Mesodermal cell (in vitro differentiated cells): ENCODE data around the gene PPP1R14D.
"Not testable (repeated sequence)": the region's sequence is repeated elsewhere in the genome, so short reads cannot be mapped to it uniquely, and the experiment has no call there.

Experiments
- H3K27ac ChIP-seq: 2 replicates; pipeline ENCODE4 v1.7.0; 2013; ENCODE audit warnings: mild to moderate bottlenecking, low read depth, low read length, moderate library complexity; ENCODE audit not compliant: severe bottlenecking
- H3K36me3 ChIP-seq: 2 replicates; pipeline ENCODE4 v1.7.1; 2013; ENCODE audit warnings: mild to moderate bottlenecking, low read length, moderate library complexity; ENCODE audit not compliant: control insufficient read depth, insufficient read depth
- H3K4me1 ChIP-seq: one replicate; pipeline ENCODE4 v1.7.1; 2013; ENCODE audit warnings: mild to moderate bottlenecking, low read length; ENCODE audit not compliant: insufficient read depth, control insufficient read depth, poor library complexity, severe bottlenecking
- H3K4me3 ChIP-seq: 2 replicates; pipeline ENCODE4 v1.7.0; 2013; ENCODE audit warnings: low read length, control low read depth, mild to moderate bottlenecking; ENCODE audit not compliant: insufficient read depth, poor library complexity, severe bottlenecking; ENCODE audit errors: extremely low read depth
- H3K9me3 ChIP-seq: 2 replicates; pipeline ENCODE4 v1.7.1; 2013; ENCODE audit warnings: mild to moderate bottlenecking, low read length, moderate library complexity; ENCODE audit not compliant: control insufficient read depth
- WGBS, 2 experiments: methylation state at CpG; one replicate each; pipeline ENCODE4 v1.1.5; 2013; ENCODE audit warnings: missing lambda C conversion rate in 2 of 2; ENCODE audit not compliant: insufficient coverage in 2 of 2; 5-methylcytosine and 5-hydroxymethylcytosine counted together

Gene PPP1R14D

DNA sequence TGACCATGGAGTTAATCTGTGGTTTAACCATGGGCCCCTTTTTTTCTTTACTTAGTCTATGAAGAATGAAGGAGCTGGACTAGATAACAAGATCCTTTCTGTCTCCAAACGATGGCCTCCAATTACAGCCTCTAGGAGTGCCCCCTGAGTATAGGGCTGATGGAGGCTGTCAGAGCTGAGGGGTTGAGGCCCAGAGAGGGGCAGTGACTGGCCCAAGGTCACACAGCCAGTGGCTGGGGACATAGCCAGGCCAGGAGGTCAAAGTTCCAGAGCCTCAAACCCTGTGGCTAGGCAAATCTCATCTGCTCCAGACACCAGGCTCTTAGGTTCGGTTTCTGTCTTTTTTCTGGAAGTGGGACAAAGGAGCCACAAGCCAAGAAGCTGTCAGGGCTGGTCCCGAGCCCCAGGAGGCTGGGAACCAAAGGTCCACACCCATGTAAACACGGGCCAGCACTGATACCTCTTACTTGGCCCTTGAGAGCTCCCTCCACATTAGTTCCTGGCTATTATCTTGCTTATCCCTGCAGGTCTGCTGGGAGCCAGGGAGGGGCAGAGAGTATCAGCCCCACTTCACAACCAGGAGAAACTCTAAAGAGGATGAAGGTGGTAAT is 35.3 kb upstream of the PPP1R14D start:
- no peaks in the 10 kb centered on the region for H3K36me3 ChIP-seq
- WGBS, 2 experiments, result 93 to 100% methylated on average over 2 to 4 of the region's 4 CpGs
- no peak overlapping the region for H3K27ac ChIP-seq
- H3K9me3 ChIP-seq, result no peaks in the 10 kb centered on the region
- peaks cover 2% of the 10 kb centered on the region for H3K4me1 ChIP-seq
- H3K4me3 ChIP-seq, result no peak overlapping the region

DNA sequence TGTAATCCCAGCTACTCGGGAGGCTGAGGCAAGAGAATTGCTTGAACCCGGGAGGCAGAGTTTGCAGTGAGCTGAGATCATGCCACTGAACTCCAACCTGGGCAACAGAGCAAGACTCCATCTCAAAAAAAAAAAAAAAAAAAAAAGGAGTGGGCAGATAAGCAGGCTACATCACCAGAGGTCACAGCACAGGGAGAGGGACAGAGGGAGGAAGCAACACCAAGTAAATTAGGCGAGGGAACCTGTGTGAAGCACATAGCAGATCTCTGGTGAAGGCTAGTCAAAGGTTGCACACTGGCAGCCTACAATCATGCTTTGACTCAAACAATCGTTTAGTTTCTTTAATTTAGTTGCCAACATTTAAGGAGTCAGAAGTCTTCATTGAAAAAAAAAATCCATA is 32.6 kb upstream of the PPP1R14D start:
- not testable (repeated sequence) for H3K27ac ChIP-seq, H3K4me3 ChIP-seq, H3K9me3 ChIP-seq, H3K36me3 ChIP-seq, H3K4me1 ChIP-seq
- 84 to 93% methylated on average over 4 of the region's 4 CpGs for WGBS, 2 experiments

DNA sequence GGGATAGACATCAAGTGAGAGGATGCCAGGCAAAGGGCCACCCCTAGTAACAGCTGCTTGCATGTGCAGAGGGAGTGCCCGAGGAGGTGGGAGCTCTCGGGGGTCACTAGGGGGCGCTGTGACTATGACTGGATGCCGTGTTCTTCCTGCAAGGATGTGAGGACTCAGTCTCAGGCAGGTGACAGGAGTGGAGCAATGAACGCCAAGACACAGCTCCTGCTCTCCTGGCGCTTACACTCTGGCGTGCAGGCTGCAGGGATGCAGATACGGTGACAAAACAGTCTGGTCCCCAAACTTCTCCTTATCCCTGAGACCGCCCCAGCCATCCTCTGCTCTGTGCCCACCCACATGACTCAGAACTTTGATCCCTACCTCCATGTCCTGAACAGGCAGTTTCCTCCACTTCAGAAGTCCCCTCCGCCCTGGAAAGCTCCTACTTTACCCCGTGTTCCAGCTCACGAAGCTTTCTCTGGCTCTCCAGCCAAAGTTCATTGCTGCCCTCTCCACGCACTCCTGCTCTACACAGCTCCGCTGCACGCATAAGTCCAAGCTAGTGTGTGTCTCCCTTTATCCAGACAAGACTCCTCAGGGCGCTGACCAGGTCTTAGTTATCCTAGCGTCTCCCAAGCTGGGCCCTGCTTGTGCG is 30.8 kb upstream of the PPP1R14D start:
- 45 to 48% methylated on average over 18 of the region's 18 CpGs for WGBS, 2 experiments
- Histone ChIP-seq H3K4me1 (no peaks in the 10 kb centered on the region), H3K36me3 (no peaks in the 10 kb centered on the region), H3K4me3 (no peak overlapping the region), H3K9me3 (no peaks in the 10 kb centered on the region), H3K27ac (no peak overlapping the region)

DNA sequence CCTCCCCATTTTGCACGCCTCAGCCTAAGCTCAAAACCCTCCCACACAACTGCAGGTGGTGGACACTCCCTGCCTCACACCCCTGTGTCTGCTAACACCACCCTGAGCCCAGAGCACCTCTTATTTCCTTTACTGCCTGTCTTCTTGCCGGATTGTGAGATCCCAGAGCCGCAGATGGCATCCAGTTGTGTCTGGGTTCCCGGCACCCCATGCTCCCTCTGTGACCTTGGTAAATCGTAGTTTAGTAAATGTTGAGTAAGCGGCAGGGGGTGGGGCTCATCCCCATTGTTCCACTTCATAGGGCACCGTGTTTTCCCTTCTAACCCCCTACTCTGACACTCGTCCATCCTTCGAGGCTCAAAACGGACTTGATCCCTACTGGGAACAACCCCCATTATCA is 30.2 kb upstream of the PPP1R14D start:
- WGBS, 2 experiments, result 78 to 90% methylated on average over 6 of the region's 10 CpGs
- Histone ChIP-seq H3K9me3 (no peaks in the 10 kb centered on the region), H3K36me3 (no peaks in the 10 kb centered on the region), H3K4me3 (no peak overlapping the region), H3K27ac (no peak overlapping the region), H3K4me1 (no peaks in the 10 kb centered on the region)

DNA sequence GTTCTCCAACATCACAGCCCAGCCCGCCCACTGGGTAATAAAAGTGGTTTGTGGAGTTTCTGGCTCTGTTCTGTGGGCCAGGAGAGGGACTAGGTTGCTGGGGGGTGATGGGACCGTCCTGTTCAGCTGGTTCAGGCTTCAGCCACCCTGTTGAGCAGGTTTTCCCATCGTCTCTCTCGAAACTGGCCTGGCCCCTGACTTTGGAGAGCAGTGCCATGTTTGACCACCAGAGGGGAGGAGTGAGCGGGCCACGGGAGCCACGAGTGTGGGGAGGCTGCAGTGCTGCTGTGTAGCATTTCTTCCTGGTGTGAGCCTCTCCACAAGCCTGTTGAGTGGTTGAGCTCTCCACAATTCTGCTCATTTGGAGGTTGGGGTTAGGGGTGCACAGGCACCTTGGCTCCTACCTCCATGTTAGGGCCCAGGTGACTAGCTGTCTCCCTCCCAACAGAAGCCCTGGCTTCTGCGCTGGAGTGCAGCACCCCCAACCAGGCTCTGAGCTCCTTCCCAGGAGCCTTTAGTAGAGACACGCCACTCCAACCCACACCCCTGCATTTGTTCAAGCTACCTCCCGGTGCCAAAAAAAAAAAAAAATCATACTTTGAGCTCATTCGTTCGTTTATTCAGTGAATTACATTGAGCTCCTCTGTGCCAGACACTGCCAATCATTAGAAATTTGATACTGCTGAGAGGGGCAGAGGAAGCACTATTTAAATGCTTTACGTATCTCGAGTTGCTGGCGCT is 29.3 kb upstream of the PPP1R14D start:
- Histone ChIP-seq H3K9me3 (no peaks in the 10 kb centered on the region), H3K4me1 (no peaks in the 10 kb centered on the region), H3K27ac (no peak overlapping the region), H3K4me3 (no peak overlapping the region), H3K36me3 (no peaks in the 10 kb centered on the region)
- WGBS, 2 experiments, result 48 to 50% methylated on average over 12 to 14 of the region's 15 CpGs

DNA sequence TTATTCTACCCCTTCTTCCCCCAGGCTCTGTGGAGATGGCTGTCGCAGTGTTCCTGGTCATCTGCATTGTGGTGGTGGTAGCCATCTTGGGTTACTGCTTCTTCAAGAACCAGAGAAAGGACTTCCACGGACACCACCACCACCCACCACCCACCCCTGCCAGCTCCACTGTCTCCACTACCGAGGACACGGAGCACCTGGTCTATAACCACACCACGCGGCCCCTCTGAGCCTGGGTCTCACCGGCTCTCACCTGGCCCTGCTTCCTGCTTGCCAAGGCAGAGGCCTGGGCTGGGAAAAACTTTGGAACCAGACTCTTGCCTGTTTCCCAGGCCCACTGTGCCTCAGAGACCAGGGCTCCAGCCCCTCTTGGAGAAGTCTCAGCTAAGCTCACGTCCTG is 28.2 kb upstream of the PPP1R14D start:
- 90 to 92% methylated on average over 4 to 5 of the region's 8 CpGs for WGBS, 2 experiments
- H3K27ac ChIP-seq, result no peak overlapping the region
- no peaks in the 10 kb centered on the region for H3K9me3 ChIP-seq
- H3K4me3 ChIP-seq, result no peak overlapping the region
- H3K4me1 ChIP-seq, result no peaks in the 10 kb centered on the region
- H3K36me3 ChIP-seq, result no peaks in the 10 kb centered on the region

DNA sequence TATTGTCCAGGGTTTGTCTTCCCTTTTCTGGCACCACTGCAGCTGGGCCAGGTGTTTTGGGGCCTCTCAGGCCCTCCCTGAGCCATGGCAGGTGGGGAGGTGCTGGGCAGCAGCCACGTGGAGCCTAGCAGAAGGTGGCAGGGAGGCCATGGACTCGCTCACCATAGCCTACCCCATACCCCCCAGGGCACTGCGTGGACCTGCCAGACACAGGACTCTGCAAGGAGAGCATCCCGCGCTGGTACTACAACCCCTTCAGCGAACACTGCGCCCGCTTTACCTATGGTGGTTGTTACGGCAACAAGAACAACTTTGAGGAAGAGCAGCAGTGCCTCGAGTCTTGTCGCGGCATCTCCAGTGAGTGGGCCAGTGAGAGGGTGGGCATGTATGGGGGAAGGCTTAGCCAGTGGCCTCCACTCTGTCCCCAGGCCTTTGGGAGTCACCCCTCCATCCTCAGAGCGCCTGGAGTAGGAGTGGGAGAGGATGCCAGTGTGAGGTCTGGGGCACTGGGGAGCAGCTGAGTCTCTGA is 27.3 kb upstream of the PPP1R14D start:
- no peaks in the 10 kb centered on the region for H3K36me3 ChIP-seq
- 85 to 92% methylated on average over 7 to 9 of the region's 13 CpGs for WGBS, 2 experiments

DNA sequence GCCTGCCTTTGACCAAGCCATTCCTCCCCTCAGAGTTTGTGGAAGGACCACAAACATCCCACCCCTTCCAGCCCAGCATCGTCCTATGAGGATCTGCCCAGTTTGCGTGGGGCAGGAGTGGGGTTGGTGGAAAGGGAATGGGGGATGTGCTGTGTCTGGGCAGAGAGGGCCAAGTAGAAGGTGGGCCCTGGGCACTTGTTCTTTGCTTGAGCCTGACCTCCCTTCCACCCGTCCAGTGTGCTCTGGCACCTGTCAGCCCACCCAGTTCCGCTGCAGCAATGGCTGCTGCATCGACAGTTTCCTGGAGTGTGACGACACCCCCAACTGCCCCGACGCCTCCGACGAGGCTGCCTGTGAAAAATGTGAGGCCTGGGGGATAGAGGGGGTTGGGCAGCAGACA is 25.7 kb upstream of the PPP1R14D start:
- no peaks in the 10 kb centered on the region for H3K4me1 ChIP-seq

More for the DNA sequence above, 27.3 kb upstream of the PPP1R14D start:
- Histone ChIP-seq H3K9me3 (no peaks in the 10 kb centered on the region), H3K4me1 (no peaks in the 10 kb centered on the region), H3K27ac (no peak overlapping the region), H3K4me3 (no peak overlapping the region)

DNA sequence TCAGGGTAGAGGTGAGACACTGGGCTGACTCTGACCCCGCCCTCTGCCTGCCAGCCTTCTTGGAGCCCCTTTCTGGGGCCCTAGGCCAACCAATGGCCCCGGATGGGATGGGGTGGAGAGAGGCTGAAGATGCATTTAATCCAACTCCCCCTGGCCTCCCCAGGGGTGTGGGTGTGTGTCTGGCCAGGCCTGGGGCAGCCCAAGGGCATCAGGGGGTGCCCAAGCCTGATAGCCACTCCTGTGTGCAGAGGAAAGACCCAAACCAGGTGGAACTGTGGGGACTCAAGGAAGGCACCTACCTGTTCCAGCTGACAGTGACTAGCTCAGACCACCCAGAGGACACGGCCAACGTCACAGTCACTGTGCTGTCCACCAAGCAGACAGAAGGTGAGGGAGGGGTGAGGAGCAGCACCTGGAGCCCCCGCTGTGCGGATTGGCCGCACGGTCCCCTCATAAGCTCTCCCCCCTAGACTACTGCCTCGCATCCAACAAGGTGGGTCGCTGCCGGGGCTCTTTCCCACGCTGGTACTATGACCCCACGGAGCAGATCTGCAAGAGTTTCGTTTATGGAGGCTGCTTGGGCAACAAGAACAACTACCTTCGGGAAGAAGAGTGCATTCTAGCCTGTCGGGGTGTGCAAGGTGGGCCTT is 24.9 kb upstream of the PPP1R14D start:
- WGBS, 2 experiments, result 95 to 96% methylated on average over 10 to 15 of the region's 16 CpGs

More for the DNA sequence above, 25.7 kb upstream of the PPP1R14D start:
- no peaks in the 10 kb centered on the region for H3K36me3 ChIP-seq
- H3K27ac ChIP-seq, result no peak overlapping the region
- no peak overlapping the region for H3K4me3 ChIP-seq
- no peaks in the 10 kb centered on the region for H3K9me3 ChIP-seq
- 84 to 86% methylated on average over 8 of the region's 10 CpGs for WGBS, 2 experiments

DNA sequence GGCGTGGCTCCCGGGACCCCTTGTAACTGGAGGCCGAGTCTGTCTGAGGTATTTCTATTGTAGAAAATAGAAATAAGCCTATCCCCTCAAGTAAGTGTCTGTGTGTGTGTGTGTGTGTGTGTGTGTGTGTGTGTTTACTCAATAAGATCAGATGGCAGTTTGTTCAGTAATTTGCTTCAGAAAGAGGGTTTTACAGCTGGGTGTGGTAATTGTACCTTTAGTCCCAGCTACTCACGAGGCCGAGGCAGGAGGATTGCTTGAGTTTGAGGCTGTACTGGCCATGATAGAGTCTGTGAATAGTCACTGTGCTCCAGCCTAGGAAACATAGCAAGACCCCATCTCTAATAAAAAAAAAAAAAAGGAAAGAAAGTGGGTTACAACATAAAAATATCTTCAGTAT is 24.0 kb upstream of the PPP1R14D start:
- Histone ChIP-seq H3K36me3 (no peaks in the 10 kb centered on the region), H3K4me1 (peaks cover 8% of the 10 kb centered on the region), H3K9me3 (no peaks in the 10 kb centered on the region), H3K27ac (no peak overlapping the region), H3K4me3 (no peak overlapping the region)
- 100% methylated on average over 1 to 3 of the region's 5 CpGs for WGBS, 2 experiments

More for the DNA sequence above, 24.9 kb upstream of the PPP1R14D start:
- Histone ChIP-seq H3K4me1 (no peaks in the 10 kb centered on the region), H3K36me3 (no peaks in the 10 kb centered on the region), H3K27ac (no peak overlapping the region), H3K9me3 (no peaks in the 10 kb centered on the region), H3K4me3 (no peak overlapping the region)
